ENCODE data around the gene XKR3. TPM values are rescaled to one million over a fixed set of nuclear protein-coding genes. Genes with fewer than 3 reads are reported as not detected.

The XKR3 gene
- total and polyA plus RNA-seq, 2 of the 8 experiments (the other 6 are each of a cell fraction or from before 2014, with no cell fraction given) = 0.17 TPM; not detected in 1

DNA sequence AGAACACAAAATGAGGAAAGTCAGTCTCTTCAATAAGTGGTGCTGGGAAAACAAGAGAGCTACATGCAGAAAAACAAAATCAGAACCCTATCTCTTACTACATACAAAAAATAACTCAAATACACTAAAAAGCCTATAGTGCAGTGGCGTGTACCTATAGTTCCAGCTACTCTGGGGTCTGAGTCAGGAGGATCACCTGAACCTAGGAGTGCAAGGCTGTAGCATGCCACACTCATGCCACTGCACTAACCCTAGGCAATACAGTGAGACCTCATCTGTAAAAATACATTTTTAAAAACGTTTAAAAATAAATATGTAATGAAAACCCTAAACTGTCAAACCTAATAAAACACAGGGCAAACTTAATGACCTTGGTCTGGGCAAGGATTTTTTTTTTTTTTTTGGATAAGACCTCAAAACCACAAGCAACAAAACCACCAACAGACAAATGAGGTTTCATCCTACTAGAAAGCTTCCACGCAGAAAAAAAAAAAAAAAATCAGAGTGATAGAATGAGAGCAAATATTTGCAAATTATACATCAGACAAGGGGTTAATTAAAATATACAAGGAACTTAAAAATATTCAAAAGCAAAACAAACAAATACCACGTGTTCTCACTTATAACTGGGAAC lies 35.2 kb downstream of the XKR3 start:
- H3K23ac ChIP-seq (ENCODE audit: insufficient read length) = no peak overlapping the region
- H3K14ac ChIP-seq (ENCODE audit: insufficient read length) = no peak overlapping the region
- H2BK120ac ChIP-seq (replicated peaks; ENCODE audit: low read depth, low read length) = no peak overlapping the region
- no peak overlapping the region for H2AFZ ChIP-seq (ENCODE audit: low read length)
- H3K36me3 ChIP-seq (ENCODE audit: control insufficient read depth in 2 of 4, insufficient read depth in 4 of 4, low read length in 3 of 4) = no peaks in the 10 kb centered on the region
- no peak overlapping the region for H4K91ac ChIP-seq (replicated peaks; ENCODE audit: insufficient read length, low read length)
- FAIRE-seq (no peak), DNase-seq (ENCODE audit: low read depth in 1 of 2, low spot score in 2 of 2) (no peak)
- WGBS, 2 experiments (ENCODE audit: extremely low coverage in 1 of 2, insufficient coverage in 1 of 2, insufficient read length in 1 of 2, insufficient replicate concordance in 2 of 2, low coverage in 1 of 2, low lambda C conversion rate in 2 of 2, missing lambda C conversion rate in 1 of 2) = 59% methylated on average over 3 of the region's 4 CpGs; no CpG with 5 or more reads in 1 of the 2 experiments
- H3K27me3 ChIP-seq (replicated peaks in 1 of 4; ENCODE audit: control insufficient read depth in 3 of 4, extremely low read depth in 1 of 4, insufficient read depth in 3 of 4, low read length in 3 of 4) = no peaks in the 10 kb centered on the region
- H3K79me2 ChIP-seq (ENCODE audit: control insufficient read depth in 1 of 2, insufficient read depth in 2 of 2, low read length in 2 of 2) = no peaks in the 10 kb centered on the region
- POLR2A ChIA-PET (ENCODE audit: partially characterized antibody) = no interaction called here
- no peak overlapping the region for H2BK5ac ChIP-seq (ENCODE audit: low read depth, low read length)
- H3K4me2 ChIP-seq (ENCODE audit: insufficient read depth in 1 of 2, low read depth in 2 of 2, low read length in 2 of 2) = no peak overlapping the region
- no peak overlapping the region for H2AK5ac ChIP-seq (ENCODE audit: low read depth, low read length)
- H3K23me2 ChIP-seq (ENCODE audit: low read depth, low read length) = no peaks in the 10 kb centered on the region
- no peak overlapping the region; the same call in 1 of the 2 replicates for H2BK12ac ChIP-seq (ENCODE audit: low read depth, low read length)
- peaks cover 0 to 4% (median 0%) of the 10 kb centered on the region in 4 experiments; a peak in 1 of 7 replicates for H3K4me1 ChIP-seq (replicated peaks in 1 of 4; ENCODE audit: control insufficient read depth in 3 of 4, insufficient read depth in 4 of 4, low read length in 3 of 4)
- no peak overlapping the region for H2BK15ac ChIP-seq (ENCODE audit: low read length)
- no peaks in the 10 kb centered on the region for H3K9me3 ChIP-seq (ENCODE audit: insufficient read depth in 2 of 2, low read depth in 1 of 2, low read length in 1 of 2)
- H4K5ac ChIP-seq (ENCODE audit: insufficient read length, low read depth, low read length) = no peak overlapping the region
- no peak overlapping the region for H3K18ac ChIP-seq (ENCODE audit: extremely low read depth, low read length)
- H3K9ac ChIP-seq (replicated peaks in 1 of 4; ENCODE audit: extremely low read depth in 1 of 4, low read depth in 3 of 4, low read length in 3 of 4) = no peak overlapping the region
- no peak overlapping the region for H3K56ac ChIP-seq (replicated peaks; ENCODE audit: insufficient read length, low read depth, low read length)
- H3K27ac ChIP-seq (ENCODE audit: low read depth, low read length) = no peak overlapping the region
- no peak overlapping the region for H2BK20ac ChIP-seq (ENCODE audit: low read length)
- no peak overlapping the region for H3K4ac ChIP-seq (replicated peaks; ENCODE audit: insufficient read length, low read depth, low read length)
- H3K79me1 ChIP-seq (ENCODE audit: low read depth, low read length) = no peaks in the 10 kb centered on the region
- CTCF ChIA-PET (ENCODE audit: partially characterized antibody) = interaction anchor here (1.2 kb wide), 1 partner anchor 127 kb away, joined by 3 read pairs; no protein-coding TSS in a partner anchor
- H3K4me3 ChIP-seq (ENCODE audit: extremely low read depth in 1 of 4, insufficient read depth in 2 of 4, low read depth in 3 of 4, low read length in 4 of 4) = no peak overlapping the region
- no peaks in the 10 kb centered on the region for H4K20me1 ChIP-seq (replicated peaks in 1 of 2; ENCODE audit: control insufficient read depth in 1 of 2, insufficient read depth in 2 of 2, low read length in 2 of 2)
- no peak overlapping the region for H4K8ac ChIP-seq (ENCODE audit: extremely low read depth, insufficient read depth, low read length)
- no peak for TF ChIP-seq TAF1 (IDR thresholded peaks at IDR 0.05; ENCODE audit: low read depth, low read length)
- no peak for TF ChIP-seq JUND (IDR thresholded peaks at IDR 0.05; ENCODE audit: low read length)
- no peak for TF ChIP-seq CTBP2 (IDR thresholded peaks at IDR 0.05; ENCODE audit: borderline replicate concordance, insufficient read depth, insufficient read length, low read length)
- TF ChIP-seq SP2 (IDR thresholded peaks at IDR 0.05; ENCODE audit: low read length) = no peak
- no peak for TF ChIP-seq HDAC6 (IDR thresholded peaks at IDR 0.05; ENCODE audit: low read depth, low read length)
- TF ChIP-seq KDM5A (IDR thresholded peaks at IDR 0.05; ENCODE audit: low read length) = no peak
- TF ChIP-seq CHD1 (IDR thresholded peaks at IDR 0.05; ENCODE audit: low read depth, low read length) = no peak
- no peak for TF ChIP-seq BACH1 (IDR thresholded peaks at IDR 0.05; ENCODE audit: low read length)
- no peak for TF ChIP-seq HDAC2 (IDR thresholded peaks at IDR 0.05; ENCODE audit: borderline replicate concordance in 1 of 2, low read depth in 2 of 2, low read length in 2 of 2)
- TF ChIP-seq EP300 (IDR thresholded peaks at IDR 0.05; ENCODE audit: borderline replicate concordance in 1 of 2, low read depth in 2 of 2, low read length in 2 of 2) = no peak
- TF ChIP-seq SIN3A (conservative IDR thresholded peaks at IDR 0.05 in 1 of 2, IDR thresholded peaks at IDR 0.05 in 1 of 2; ENCODE audit: low read depth in 1 of 2, low read length in 2 of 2) = no peak
- TF ChIP-seq POLR2AphosphoS5 (IDR thresholded peaks at IDR 0.05; ENCODE audit: low read depth, low read length) = no peak
- no peak for TF ChIP-seq ASH2L (IDR thresholded peaks at IDR 0.05; ENCODE audit: low read length)
- TF ChIP-seq ZNF274 (IDR thresholded peaks at IDR 0.05; ENCODE audit: borderline replicate concordance, extremely low read depth, low read length) = no peak
